Thyroid gland (tissue), 4 donors: ENCODE results near the gene OR56A3. TPM values are rescaled to one million over a fixed set of nuclear protein-coding genes. Genes with fewer than 3 reads are reported as not detected.

ENCODE experiments used
- total RNA-seq, 4 donors: library from RNA; depleted of rRNA; stranded (reverse); fragments of >200 nt; gene quantifications; one replicate each; pipeline ENCODE4 v1.2.3, GENCODE V29; 2016

Gene OR56A3
- total RNA-seq, 4 donors from 2014 or later, result not detected

Other genes with a start within 250 kb of the OR56A3 start
- not detected for gene OR56B1, start 205.8 kb upstream of the OR56A3 start, total RNA-seq
- under 1 TPM in 2 of 4 donors, not detected in 2; 0.45 to 0.83 TPM for gene OR52N4, start 188.0 kb upstream of the OR56A3 start, total RNA-seq
- gene OR52N5, start 158.9 kb upstream of the OR56A3 start, total RNA-seq, result not detected
- gene OR52N1, start 151.0 kb upstream of the OR56A3 start, total RNA-seq, result not detected
- not detected for gene OR52N2, start 133.3 kb upstream of the OR56A3 start, total RNA-seq
- not detected for gene OR52E6, start 100.4 kb upstream of the OR56A3 start, total RNA-seq
- gene OR52E8, start 84.6 kb upstream of the OR56A3 start, total RNA-seq, result not detected
- not detected for gene OR52E4, start 61.6 kb upstream of the OR56A3 start, total RNA-seq
- not detected for gene OR52E5, start 49.0 kb upstream of the OR56A3 start, total RNA-seq
- gene OR56A5, start 26.2 kb downstream of the OR56A3 start, total RNA-seq, result not detected
- gene OR52L1, start 44.7 kb downstream of the OR56A3 start, total RNA-seq, result not detected
- gene OR56A4, start 64.7 kb downstream of the OR56A3 start, total RNA-seq, result not detected
- gene OR56A1, start 88.5 kb downstream of the OR56A3 start, total RNA-seq, result not detected
- gene OR56B4, start 165.4 kb downstream of the OR56A3 start, total RNA-seq, result not detected
- gene OR52B2, start 228.1 kb downstream of the OR56A3 start, total RNA-seq, result under 1 TPM in 1 of 4 donors, not detected in 3; 0.33 TPM